Astrocyte (in vitro differentiated cells and primary cell): ENCODE results near the gene P2RY6.

Experiments used
- CTCF ChIP-seq: IDR thresholded peaks from 2 replicates; pipeline ENCODE4 v1.5.1; 2011; ENCODE audit warnings: low read depth, mild to moderate bottlenecking, inconsistent platforms, low read length, moderate library complexity; ENCODE audit not compliant: insufficient read depth
- EZH2 ChIP-seq: IDR thresholded peaks from 2 replicates; pipeline ENCODE4 v1.6.1; 2012; ENCODE audit warnings: mild to moderate bottlenecking, low read length, inconsistent platforms; ENCODE audit not compliant: insufficient read depth

GRCh38 chr11:73291196-73291595, 19.1 kb downstream of the P2RY6 start:
- no peak for TF ChIP-seq CTCF
- no peak for TF ChIP-seq EZH2
